GM13976 (cell line): ENCODE results near the gene PPP1R9A.

ENCODE experiments used
- DNase-seq: peaks from one replicate; pipeline ENCODE4 v3.0.0; 2012; ENCODE audit warnings: low spot score
- in situ Hi-C: fragments of 300-500 bp; cut with MboI; formaldehyde crosslinking; loops from one replicate; pipeline ENCODE4 v1.12.0; 2022; ENCODE audit warnings: low sequenced_read_pairs, mixed read lengths, inconsistent platforms; ENCODE audit not compliant: unreplicated experiment
- TF ChIP-seq, protein P1 (sequence below): IDR thresholded peaks from 2 replicates; pipeline ENCODE4 v1.5.1; 2012; ENCODE audit warnings: borderline replicate concordance, mild to moderate bottlenecking; ENCODE audit not compliant: insufficient read depth; ENCODE audit errors: extremely low read depth, missing control alignments, control extremely low read depth

Gene PPP1R9A

DNA sequence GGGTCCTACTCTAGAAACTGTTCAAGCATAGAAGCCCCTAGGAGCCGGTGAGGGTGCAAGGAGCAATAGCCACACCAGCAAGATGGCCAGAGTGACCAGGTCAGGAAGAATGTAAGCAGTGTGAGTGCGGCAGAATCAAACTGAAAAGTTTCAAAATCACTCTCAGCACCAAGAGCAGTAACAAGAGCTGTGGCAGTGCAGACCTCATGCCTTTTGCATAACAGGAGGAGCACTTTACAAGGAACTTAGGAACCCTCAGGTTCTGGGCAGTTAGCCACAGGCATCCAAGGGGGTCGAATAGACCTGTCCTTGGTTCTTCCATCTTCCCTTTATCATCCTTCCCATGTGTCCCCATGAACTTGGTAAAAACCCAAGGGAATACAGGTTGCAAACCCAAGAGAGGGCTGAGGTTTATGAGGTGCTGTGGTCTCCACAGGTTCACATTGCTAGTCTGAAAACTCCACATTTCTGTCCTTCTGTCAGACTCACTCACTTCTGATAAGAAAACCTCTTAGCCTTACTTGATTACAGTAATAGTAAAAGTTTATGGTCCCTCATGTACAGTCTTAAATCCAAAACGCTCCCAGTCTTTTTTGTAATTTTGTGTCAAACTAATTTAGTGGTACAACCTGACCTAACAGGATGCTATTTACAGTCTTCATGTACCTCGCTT is 338.6 kb downstream of the PPP1R9A start:
- DNase-seq, result no peak
- in situ Hi-C loops, result no loop called here
- TF ChIP-seq, protein P1, sequence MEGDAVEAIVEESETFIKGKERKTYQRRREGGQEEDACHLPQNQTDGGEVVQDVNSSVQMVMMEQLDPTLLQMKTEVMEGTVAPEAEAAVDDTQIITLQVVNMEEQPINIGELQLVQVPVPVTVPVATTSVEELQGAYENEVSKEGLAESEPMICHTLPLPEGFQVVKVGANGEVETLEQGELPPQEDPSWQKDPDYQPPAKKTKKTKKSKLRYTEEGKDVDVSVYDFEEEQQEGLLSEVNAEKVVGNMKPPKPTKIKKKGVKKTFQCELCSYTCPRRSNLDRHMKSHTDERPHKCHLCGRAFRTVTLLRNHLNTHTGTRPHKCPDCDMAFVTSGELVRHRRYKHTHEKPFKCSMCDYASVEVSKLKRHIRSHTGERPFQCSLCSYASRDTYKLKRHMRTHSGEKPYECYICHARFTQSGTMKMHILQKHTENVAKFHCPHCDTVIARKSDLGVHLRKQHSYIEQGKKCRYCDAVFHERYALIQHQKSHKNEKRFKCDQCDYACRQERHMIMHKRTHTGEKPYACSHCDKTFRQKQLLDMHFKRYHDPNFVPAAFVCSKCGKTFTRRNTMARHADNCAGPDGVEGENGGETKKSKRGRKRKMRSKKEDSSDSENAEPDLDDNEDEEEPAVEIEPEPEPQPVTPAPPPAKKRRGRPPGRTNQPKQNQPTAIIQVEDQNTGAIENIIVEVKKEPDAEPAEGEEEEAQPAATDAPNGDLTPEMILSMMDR, result no peak

DNA sequence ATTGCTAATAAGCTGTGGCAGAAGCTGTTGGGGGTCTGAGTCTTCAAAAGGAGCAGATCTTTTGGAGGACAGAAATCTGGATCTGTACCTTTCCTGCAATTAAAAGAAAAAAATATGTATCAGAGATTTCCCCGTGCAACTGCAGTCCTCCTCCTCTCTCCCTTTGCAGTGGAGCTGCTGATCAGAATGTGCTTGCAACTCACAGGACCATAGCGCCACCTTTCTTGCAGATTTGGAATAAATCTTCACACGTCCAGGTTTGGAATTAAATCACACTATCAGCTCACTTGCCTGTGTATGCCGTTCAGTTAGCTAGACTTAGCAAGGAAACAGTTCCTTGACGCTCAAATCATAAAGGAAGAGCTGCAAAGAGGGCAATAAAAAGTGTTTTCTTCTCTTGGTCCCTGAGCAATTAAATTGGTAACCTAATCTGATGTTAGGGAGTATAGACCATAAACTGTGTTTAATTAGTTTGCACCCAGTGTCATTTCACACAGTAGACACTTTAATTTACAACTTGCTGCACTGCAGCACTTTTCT is 339.5 kb downstream of the PPP1R9A start:
- in situ Hi-C loops, result no loop called here
- DNase-seq, result peak; percentile 17
- TF ChIP-seq, protein P1, result peak; percentile 67

DNA sequence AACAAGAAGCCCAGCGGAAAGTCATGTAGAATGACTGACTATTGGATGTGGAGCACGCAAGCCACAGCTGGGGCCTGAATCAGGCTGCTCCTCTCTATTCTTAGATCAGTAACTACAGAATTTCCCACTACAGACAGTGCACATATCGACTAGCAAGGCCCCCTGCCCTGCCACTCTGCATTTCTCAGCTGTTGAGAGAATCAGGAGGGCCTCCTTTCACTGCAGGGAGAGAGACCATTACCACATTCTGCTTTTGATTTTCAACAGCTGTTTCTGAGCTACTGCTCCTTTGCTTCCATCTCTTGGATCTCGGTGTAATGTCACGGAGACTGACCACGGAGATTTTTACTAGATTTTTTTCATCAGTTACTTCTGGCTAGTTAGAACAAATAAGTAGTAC is 343.2 kb downstream of the PPP1R9A start:
- TF ChIP-seq, protein P1, result no peak
- no peak for DNase-seq
- in situ Hi-C loops, result no loop called here

DNA sequence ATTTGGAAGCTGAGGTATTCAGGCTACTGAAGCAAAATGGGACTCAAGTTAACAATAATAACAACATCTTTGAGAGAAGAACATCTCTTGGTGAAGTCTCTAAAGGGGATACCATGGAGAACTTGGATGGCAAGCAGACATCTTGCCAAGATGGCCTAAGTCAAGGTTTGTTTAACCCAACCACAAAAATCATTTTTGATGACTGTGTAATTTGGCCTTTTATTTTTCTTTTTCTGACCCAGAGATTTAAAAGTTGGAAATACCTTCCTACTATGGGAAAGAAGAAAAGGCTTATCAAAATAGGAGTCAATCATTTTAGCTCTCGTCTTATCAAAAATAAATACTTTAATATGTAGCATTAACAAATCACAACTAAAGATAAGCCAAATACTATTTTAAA is 344.6 kb downstream of the PPP1R9A start:
- in situ Hi-C loops, result no loop called here
- TF ChIP-seq, protein P1, result no peak
- DNase-seq, result no peak

DNA sequence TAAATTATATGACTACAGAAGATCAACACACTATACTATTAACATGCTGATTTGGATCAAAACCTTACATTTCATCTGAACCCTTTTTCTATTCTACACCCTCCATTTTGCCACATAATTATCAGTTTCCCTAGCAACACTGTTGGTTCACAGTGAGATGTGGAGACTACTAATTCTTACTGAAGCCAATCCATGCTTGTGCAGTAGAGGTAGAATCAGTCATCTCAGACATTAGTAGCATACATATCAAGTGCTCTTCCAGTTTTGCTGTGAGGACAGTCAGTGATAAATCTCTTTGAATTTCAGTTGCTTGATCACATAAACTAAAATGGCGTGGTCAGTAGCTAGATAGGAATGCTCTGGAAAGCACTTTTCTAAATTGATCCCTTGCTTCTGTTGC is 346.6 kb downstream of the PPP1R9A start:
- TF ChIP-seq, protein P1, result no peak
- no peak for DNase-seq
- in situ Hi-C loops, result no loop called here

DNA sequence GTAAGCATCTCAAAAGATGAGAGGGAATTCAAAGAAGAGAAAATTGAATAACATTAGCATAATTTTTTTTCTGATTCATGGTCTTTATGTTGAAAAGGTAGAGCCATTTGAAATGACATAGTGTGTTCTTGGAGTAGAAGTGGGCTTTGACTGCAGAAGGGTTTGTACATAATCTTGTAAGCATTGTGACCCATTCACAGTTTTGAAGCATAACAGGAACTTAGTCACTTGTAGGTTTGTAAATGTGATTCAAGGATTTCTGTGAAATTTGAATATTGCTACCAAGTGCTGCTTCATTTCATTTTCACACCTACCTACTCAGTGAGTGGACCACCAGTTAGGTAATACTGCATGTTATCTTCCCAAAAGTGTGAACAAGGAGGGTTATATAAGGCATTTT is 348.3 kb downstream of the PPP1R9A start:
- in situ Hi-C loops, result no loop called here
- DNase-seq, result no peak
- TF ChIP-seq, protein P1, result no peak
